NCI-H460 (cell line): ENCODE results near the gene SSH3. TPM values are rescaled to one million over a fixed set of nuclear protein-coding genes. Genes with fewer than 3 reads are reported as not detected.

Experiments
- DNase-seq: peaks from one replicate; pipeline ENCODE4 v3.0.0-alpha.2; 2016; ENCODE audit warnings: low read depth; ENCODE audit errors: extremely low read depth
- total RNA-seq: library from RNA; depleted of rRNA; stranded (reverse); fragments of >200 nt; shearing (Covaris generic); gene quantifications from 2 replicates; pipeline ENCODE4 v1.2.3, GENCODE V29; 2014

The SSH3 gene
- total RNA-seq, 1 experiment from 2014 or later: 5.0 TPM

DNA sequence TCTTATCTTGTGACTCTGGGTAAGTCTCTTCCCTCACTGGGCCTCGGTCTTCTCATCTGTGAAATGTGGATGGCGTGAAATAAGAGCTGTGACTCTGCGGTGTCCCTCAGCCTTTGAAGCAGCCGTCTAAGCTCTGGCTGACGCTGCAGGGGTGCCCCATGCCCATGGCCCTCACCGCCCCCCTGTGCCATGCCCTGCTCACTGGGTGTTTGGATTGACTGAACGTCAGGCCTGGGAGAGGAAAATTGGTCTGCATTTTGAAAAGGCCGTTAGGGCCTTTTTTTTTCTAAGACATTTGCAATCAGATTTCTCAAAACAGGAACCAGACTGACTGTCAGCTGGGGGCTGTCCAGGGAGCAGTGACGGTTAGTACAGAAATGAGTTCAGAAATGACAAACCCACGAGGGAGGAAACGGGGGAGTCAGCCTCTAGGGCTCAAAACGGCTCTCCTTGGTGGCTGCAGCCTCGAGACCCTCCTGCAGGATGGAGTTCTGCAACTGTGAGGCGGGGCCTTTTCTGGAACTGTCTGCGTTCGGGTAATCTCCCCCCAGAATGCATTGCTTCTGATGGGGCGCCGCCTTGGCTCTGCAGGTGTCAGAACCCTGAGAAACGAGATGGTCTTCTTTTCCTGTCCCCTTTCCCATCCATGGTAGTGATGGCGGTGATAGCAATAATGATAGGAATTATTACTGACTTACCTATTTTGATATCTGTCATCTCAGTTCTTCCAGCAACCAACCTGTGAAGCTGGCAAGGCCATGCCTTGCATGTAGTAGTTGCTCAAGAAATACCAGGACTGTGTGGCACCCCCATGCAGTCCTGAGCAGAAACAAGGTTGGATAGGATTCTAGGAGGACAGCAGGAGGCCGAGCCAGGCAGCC, 35.0 kb upstream of the SSH3 start:
- no peak for DNase-seq

DNA sequence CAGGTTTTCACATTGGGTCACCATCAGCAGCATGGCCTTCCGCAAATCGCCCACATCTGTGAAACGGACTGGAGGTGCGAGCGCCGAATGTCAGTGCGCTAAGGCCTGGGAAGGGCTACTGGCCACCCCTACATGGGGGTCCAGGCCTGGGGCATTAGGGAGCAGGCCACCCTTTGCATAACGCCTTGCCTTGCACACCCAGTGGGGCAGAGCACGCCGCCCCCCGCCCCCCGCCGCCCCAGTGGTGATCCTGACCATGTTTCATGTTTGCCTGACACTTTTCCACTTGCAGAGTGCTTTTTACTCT, 34.4 kb upstream of the SSH3 start:
- no peak for DNase-seq

GRCh38 chr11:67269401-67270255, 33.7 kb upstream of the SSH3 start:
- no peak for DNase-seq

DNA sequence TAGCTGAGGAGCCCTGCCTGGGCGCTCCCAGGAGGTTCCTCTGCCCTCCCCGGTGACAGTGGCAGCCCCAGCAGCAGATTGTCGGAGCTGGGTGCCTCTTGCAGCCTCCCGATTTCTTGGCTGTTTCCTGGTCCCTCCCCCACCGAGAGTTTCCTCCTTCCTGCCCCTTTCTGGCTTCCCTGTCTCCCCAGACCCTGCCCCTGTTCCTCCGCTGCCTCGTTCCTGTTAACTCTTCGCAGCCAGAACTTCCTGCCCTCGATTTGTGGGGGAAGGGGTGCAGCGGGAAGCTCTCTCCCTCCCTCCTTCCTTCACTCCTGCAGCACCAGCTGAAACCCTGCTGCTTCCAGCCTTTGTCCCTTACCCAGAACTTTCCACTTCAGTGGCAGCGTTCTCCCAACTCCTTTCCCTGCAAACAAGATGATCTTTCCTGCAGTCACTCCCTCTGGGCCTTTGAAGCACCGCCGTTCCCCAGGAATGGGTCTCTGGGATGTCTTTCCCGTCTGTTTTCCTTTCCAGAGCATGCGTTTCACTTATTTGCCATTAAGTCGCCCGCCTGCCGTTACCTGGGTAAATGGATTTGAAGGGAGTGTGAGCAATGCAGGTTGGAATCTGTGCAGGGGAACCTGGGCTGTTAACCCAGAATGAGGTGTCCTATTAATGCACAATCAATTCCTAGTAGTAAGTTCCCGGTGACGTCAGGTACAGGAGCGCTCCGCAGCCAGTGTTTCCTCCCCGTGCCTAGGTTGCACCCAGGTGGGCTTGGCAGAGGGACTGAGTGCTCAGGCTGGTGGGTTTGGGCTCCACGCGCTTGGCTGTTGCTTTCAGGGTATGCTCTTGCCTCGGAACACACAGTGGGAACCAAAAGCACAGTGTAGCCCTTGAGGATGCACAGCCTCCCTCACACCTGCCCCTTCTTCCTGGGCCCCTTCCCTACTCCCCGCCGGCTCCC, 32.8 kb upstream of the SSH3 start:
- no peak for DNase-seq

DNA sequence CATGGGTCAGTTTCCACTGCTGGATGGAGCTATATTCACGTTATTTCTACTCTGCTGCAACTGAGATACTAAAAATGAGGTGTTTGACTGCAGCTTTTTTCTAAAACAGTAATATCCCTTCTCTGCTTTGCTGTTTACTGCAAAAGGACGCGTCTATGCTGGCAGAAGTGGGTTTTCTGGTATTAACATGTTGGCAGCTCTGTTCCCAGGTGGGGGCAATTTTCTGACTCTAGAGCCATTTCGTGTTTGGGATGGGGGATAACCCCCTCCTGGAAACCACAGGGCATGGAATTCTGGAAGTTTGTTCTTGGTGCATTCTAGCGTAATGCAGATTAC, 32.2 kb upstream of the SSH3 start:
- no peak for DNase-seq

DNA sequence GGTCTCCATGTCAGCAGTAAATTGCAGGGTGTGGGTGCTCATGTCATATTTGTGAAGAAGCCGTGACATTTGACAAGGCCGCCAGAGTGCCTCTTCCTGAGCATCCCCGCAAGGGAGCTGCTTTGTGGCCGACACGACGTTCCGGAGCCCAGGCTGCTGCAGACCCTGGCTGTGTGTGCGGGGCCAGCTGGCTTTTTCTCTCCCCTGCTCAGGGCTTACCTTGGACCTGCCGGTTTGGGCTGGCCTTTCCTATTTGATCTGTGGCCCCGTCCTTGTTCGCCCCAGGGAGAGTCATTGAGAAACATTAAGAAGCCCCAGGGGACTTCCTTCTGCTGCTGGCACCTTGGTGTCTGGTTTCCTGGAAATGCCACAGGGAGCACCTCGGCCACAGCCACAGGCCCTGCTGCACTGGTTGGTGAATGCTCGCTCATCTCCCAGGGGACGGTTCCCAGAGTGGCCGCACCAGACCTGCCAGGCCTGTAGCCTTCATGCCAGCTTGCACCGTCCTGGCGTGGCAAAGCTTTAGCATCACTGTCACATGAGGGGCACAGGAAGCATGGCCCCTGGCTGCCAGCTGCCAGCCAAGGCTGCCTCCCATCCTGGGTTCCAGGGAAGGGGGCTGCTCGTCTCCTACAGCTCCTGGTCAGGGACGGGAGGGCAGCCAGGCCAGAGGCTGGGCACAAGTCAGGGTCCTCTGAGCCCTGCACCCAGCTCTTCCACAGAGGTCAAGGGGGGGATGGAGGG, 31.6 kb upstream of the SSH3 start:
- peak; percentile 44 for DNase-seq

DNA sequence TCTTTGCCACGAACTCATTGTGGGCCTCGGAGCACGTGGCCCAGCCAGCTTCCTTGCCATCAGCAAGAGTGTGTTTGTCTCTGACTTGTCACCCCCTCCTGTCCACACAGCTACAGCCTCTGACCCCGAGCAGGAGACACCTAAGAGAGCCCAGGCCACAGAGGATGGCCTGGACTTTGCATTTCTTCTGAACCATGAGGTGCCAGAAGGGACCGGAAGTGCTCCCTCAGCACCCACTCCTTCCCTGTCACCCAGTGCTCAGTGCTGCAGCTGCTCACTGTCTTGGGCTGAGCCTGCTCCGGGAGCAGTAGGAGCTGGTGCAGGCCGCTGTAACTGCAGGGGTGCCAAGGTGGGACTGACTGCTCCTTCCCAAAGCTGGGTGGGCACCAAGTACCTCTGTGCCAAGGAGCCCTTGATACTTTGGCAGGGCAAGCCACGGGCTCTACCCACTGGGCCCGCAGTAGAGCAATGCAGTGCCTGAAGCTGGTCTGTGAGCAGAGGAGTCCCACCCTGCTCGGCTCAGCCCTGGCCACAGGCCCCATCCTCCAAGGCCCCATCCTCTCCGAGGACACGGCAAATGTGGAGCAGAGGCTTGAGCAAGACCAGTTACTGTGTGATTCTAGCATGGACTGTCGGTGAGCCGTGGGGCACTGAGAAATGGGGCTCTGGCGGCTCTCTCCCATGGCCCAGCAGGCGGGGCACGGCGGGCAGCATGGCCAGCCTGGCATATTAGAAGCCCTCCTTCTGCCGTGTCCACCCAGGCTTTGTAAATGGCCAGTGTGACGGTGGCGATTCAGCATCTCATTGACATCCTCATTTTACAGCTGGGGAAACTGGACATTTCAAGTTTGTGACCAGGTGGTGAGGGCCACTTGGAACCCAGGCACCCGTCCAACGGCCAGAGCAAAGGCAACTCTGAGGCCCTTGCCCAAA, 30.7 kb upstream of the SSH3 start:
- no peak for DNase-seq

DNA sequence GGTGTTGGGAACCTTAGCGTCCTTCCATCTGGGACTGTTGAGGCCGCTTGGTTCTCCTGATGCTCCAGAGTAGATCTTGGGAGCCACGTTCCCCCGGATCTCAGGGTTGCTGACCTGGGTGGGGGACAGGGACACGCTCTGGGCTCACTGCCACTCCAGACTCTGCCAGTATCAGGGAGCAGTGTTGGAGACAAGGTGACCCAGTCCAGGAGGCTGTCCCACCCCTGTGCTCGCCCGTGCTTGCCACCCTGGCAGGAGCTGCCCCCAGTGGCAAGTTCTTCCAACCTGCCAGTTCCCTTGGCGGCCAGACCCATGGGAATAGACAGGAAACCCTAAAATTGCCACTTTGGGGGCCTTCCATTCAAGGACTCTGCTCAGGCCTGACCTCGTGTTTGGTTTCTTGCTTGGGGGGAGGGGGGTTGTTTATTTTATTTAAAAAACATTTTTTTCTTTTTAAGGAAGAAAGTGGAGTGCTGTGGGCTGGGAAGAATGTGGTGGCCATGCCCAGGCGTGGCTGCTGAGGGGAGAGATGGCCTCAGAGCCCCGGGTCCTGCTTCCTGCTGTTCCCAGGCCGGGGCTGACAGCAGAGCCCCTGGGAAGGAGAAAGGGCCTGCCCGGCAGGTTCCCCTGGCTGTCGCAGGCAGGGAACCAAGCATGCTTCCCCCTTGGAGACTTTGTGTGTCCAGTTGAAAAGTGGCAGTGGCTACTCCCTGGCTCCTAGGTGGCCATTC, 29.9 kb upstream of the SSH3 start:
- no peak for DNase-seq

DNA sequence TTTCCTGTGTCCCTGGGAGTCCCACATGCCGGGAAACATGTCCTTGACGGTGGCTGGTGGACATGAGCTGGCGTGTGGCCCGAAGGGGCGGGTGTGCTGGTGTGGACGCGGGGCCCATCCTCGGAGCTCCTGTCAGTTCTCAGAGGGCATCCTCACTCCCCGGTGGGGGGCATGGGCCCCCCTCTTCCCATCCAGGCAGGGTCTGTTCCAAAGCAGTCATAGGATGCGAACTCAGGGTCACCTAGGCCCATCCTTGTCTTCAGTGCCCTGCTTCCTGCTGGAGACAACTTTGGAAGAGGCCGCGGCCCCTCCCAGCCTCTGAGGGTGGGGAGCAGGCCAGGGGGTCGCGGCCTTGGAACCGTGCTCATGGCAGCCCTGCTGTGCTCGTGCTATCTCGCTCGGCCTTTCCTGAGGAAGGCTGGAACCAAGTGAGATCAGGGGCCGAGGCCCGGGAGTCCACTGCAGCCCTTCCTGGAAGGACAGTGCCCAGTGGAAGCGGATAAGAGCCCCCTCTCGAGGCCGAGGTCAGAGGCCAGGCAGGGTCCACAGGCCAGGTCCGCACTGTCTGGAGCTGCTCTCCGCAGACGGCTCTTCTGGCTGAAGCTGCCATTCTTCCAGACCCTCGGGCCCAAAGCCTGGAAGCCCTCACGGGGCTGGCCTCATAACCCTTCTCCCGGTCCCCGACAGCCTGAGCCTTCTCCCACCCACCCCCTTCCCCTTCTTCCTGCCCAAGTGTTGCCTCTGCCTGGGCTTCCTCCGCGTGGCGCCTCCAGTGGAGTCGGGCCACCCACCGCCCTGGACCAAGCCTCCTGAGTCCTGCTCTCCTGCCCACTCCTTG, 28.3 kb upstream of the SSH3 start:
- no peak for DNase-seq

DNA sequence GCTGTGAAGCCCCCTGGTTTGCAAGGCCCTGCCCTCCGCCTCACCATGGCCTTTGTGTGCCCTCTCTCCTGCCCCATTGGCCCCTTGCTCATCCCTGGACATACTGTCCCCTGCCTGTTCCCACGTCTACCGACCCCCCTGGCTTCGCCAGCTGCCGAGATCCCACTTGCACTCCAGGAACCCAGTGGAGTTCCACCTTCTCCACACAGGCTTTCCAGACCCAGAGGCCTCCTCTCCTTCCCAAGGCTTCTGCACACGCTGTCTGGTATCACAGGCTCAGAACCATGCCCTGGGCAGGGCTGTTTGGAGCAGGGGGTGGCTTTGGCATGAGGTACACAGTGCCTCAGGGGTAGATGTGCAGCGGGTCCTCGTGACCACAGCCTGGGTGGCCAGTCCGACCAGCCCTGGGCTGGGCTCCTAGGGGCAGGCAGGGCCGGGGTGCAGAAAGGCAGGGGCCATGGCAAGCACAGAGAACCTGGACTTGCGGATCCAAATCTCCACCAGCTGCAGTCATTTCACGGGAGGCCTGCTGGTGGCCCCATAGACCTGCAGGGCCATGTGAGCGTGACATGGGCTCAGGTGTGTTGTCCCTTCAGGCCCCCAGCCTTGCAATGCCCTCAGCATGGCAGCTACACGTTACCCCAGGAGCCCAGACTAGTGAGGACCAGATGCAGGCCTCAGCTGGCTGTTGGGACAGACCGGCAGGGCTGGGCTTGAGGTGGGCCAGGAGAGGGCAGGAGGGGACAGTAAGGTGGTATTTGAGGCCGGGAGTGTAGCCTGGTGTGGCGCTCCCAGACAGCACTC, 27.5 kb upstream of the SSH3 start:
- DNase-seq: no peak

GRCh38 chr11:67276781-67277230, 26.5 kb upstream of the SSH3 start:
- no peak for DNase-seq

- DNase-seq: peak; percentile 40
Measured at GRCh38 chr11:67277231-67277961, 25.9 kb upstream of the SSH3 start.

GRCh38 chr11:67278135-67278938, 25.0 kb upstream of the SSH3 start:
- no peak for DNase-seq

DNA sequence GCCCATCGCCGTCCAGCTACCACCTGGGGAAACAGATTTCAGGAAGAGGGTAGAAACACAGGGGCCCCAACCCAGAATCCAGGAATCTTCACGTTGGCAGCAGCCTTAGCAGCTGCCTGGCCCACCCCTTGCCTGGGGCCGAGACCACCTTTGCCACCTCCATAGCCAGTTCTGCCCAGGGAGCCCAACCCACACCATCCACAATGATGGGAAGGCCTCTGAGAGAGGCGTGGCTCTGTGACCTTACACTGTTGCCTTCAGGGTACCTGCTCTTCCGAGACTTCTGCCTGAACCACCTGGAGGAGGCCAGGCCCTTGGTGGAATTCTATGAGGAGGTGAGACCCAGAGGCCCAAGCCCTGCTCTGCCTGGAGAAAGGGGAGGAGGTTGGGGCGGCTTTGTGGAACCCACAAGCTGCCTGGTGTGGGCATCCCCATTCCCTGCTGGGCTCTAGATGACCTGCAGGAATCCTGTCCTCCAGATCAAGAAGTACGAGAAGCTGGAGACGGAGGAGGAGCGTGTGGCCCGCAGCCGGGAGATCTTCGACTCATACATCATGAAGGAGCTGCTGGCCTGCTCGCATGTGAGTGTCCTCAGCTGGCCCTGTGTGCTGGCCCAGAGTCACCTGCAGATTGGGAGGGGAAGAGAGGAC, 24.3 kb upstream of the SSH3 start:
- no peak for DNase-seq
